HepG2 (cell line): Measurements from ENCODE around the gene ZDHHC14. TPM values are rescaled to one million over a fixed set of nuclear protein-coding genes. Genes with fewer than 3 reads are reported as not detected.

ENCODE experiments used
- BCLAF1 ChIP-seq: fragments of 450-650 bp; IDR thresholded peaks from 2 replicates; pipeline ENCODE4 v1.6.1; 2017; ENCODE audit warnings: mild to moderate bottlenecking
- ELK4 ChIP-seq: sonication (generic); formaldehyde crosslinking; IDR thresholded peaks from 2 replicates; pipeline ENCODE4 v1.9.0; 2021; ENCODE audit warnings: missing genetic modification reagents, borderline replicate concordance
- GATAD2A ChIP-seq: IDR thresholded peaks from 2 replicates; pipeline ENCODE4 v1.6.1; 2016
- KMT2B ChIP-seq: IDR thresholded peaks from 2 replicates; pipeline ENCODE4 v1.6.1; 2016; ENCODE audit warnings: missing genetic modification reagents, missing compliant biosample characterization
- MNT ChIP-seq: fragments of 450-650 bp; IDR thresholded peaks from 2 replicates; pipeline ENCODE4 v1.6.1; 2016
- MTF2 ChIP-seq: sonication (generic); formaldehyde crosslinking; IDR thresholded peaks from 2 replicates; pipeline ENCODE4 v1.5.0; 2020; ENCODE audit warnings: missing genetic modification reagents, borderline replicate concordance
- NCOA1 ChIP-seq: sonication (generic); formaldehyde crosslinking; IDR thresholded peaks from 2 replicates; pipeline ENCODE4 v1.9.0; 2021; ENCODE audit warnings: missing genetic modification reagents
- NR3C1 ChIP-seq: sonication (generic); formaldehyde crosslinking; IDR thresholded peaks from 2 replicates; pipeline ENCODE4 v1.4.0; 2020; ENCODE audit warnings: missing genetic modification reagents
- RAD21 ChIP-seq: fragments of 450-650 bp; formaldehyde crosslinking; IDR thresholded peaks from 2 replicates; pipeline ENCODE4 v1.5.0; 2020; ENCODE audit warnings: mild to moderate bottlenecking
- RARA ChIP-seq: IDR thresholded peaks from 2 replicates; pipeline ENCODE4 v1.6.1; 2016; ENCODE audit warnings: missing genetic modification reagents, missing compliant biosample characterization
- SIX1 ChIP-seq: sonication (generic); formaldehyde crosslinking; IDR thresholded peaks from 2 replicates; pipeline ENCODE4 v1.4.0; 2020; ENCODE audit warnings: missing genetic modification reagents, borderline replicate concordance
- USF2 ChIP-seq, 2 experiments: sonication (generic) in 1 of 2; formaldehyde crosslinking in 1 of 2; IDR thresholded peaks; 2 replicates each; pipeline versions ENCODE4 v1.5.1 to v1.6.1; 2011 to 2020; ENCODE audit warnings: borderline replicate concordance in 1 of 2, low read depth in 1 of 2, low read length in 1 of 2, mild to moderate bottlenecking in 1 of 2, missing genetic modification reagents in 1 of 2, moderate library complexity in 1 of 2
- ZNF143 ChIP-seq: sonication (generic); formaldehyde crosslinking; IDR thresholded peaks from 2 replicates; pipeline ENCODE4 v1.4.0; 2020; ENCODE audit warnings: missing genetic modification reagents
- ZNF160 ChIP-seq: sonication (generic); formaldehyde crosslinking; IDR thresholded peaks from 2 replicates; pipeline ENCODE4 v1.8.0; 2022; ENCODE audit warnings: mild to moderate bottlenecking, inconsistent platforms, missing genetic modification reagents
- ZNF33A ChIP-seq: sonication (generic); formaldehyde crosslinking; IDR thresholded peaks from 2 replicates; pipeline ENCODE4 v1.5.1; 2020; ENCODE audit warnings: missing genetic modification reagents, mild to moderate bottlenecking, moderate library complexity, borderline replicate concordance
- ZNF546 ChIP-seq: sonication (generic); formaldehyde crosslinking; conservative IDR thresholded peaks from 2 replicates; pipeline ENCODE4 v1.8.1; 2023; ENCODE audit warnings: mild to moderate bottlenecking, missing genetic modification reagents
- ZNF616 ChIP-seq: sonication (generic); formaldehyde crosslinking; IDR thresholded peaks from 2 replicates; pipeline ENCODE4 v1.5.0; 2020; ENCODE audit warnings: low read depth, mild to moderate bottlenecking, missing genetic modification reagents
- ZNF644 ChIP-seq: IDR thresholded peaks from 2 replicates; pipeline ENCODE4 v1.6.1; 2016; ENCODE audit warnings: low read depth
- ZNF670 ChIP-seq: sonication (generic); formaldehyde crosslinking; IDR thresholded peaks from 2 replicates; pipeline ENCODE4 v1.8.0; 2022; ENCODE audit warnings: mild to moderate bottlenecking, missing genetic modification reagents, borderline replicate concordance
- ZNF839 ChIP-seq: sonication (generic); formaldehyde crosslinking; IDR thresholded peaks from 2 replicates; pipeline ENCODE4 v1.4.0; 2020; ENCODE audit warnings: missing genetic modification reagents, mild to moderate bottlenecking, borderline replicate concordance
- polyA plus RNA-seq, 8 experiments: library from polyadenylated mRNA; depleted of rRNA in 3 of 8; stranded (reverse) in 7 of 8; unstranded in 1 of 8; fragments of >200 nt; fragmentation: Illumina TruSeq in 4 of 8; extraction: Trizol in 4 of 8; gene quantifications; 2 replicates each; pipeline versions ENCODE4 v1.2.1 to v1.2.3, GENCODE V29; 2011 to 2016; ENCODE audit warnings: low read depth in 4 of 8, missing spikeins in 1 of 8, mixed read lengths in 1 of 8; ENCODE audit not compliant: insufficient read depth in 1 of 8
- total RNA-seq, 5 experiments: library from RNA; depleted of rRNA; stranded (reverse); fragments of >200 nt; fragmentation: Illumina TruSeq; extraction: Trizol; gene quantifications; 2 replicates each; pipeline ENCODE4 v1.2.3, GENCODE V29; 2016; ENCODE audit warnings: low read depth in 1 of 5

The ZDHHC14 gene
- total and polyA plus RNA-seq, 2 of the 13 experiments (the other 11 are each of a cell fraction or from before 2014, with no cell fraction given): 3.7 to 9.5 TPM

GRCh38 chr6:157424491-157425020 is 43.6 kb downstream of the ZDHHC14 start (continued):
- TF ChIP-seq RARA (CRISPR knock-in tag) (0 out of 2 replicates have a peak, but pooled peaks have one; percentile 9), SIX1 (CRISPR knock-in tag) (no peak), KMT2B (no peak), MNT (no peak), NR3C1 (CRISPR knock-in tag) (no peak), ZNF616 (CRISPR knock-in tag) (no peak), GATAD2A (CRISPR knock-in tag) (peak; percentile 79), NCOA1 (CRISPR knock-in tag) (no peak), RAD21 (CRISPR knock-in tag) (no peak), ZNF839 (CRISPR knock-in tag) (no peak), ZNF644 (no peak), MTF2 (CRISPR knock-in tag) (no peak), BCLAF1 (no peak), ZNF143 (no peak), ZNF670 (CRISPR knock-in tag) (no peak), ELK4 (no peak), ZNF160 (CRISPR knock-in tag) (no peak), USF2 (IDR thresholded peaks at IDR 0.05; ENCODE audit: low read depth, low read length) (no peak), USF2 (CRISPR knock-in tag; IDR thresholded peaks at IDR 0.05; ENCODE audit: borderline replicate concordance) (no peak), ZNF33A (CRISPR knock-in tag) (no peak), ZNF546 (CRISPR knock-in tag) (no peak)
